GM12801 (cell line): ENCODE results near the gene ALOX15B.

Source experiments
- CTCF ChIP-seq: IDR thresholded peaks from one replicate; pipeline ENCODE4 v1.5.1; 2011; ENCODE audit warnings: control low read depth; ENCODE audit not compliant: insufficient read length; ENCODE audit errors: extremely low read depth

ALOX15B gene

GRCh38 chr17:8072341-8072728 lies 33.5 kb downstream of the ALOX15B start:
- TF ChIP-seq CTCF, result no peak

DNA sequence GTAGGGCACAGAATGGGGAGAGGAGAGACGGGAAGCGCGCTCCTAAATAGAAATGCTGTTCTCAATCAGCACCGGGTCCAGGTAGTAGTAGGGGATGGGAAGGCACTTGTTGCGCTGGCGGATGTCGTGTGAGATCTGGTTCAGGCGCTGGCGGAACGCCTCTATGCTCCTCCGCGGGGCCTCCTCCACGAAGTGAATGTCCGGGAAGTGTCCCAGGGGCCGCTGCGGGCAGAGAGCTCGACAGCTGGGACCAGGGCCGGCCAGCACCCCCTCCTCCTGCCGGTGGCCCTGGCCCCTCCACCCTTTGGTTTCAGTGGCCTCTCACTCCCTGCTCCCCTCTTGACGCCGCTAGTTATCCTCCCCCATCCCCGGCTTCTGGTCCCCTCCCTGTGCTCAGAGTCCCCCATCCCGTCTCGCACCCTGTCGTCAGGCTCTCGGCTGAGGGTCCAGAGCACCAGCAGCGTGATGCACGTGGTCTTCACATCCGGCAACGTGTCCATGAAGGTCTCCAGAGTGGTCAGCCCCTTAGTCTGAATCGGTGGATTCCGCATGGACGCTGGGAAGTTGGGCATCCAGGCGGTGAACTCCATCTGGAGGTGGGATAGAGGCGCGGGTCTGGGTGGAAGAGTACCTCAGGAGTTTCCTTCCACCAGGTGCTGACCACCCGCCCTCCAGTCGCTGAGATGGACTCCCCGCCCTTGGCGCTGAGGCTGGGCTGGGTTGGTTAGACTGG lies 34.0 kb downstream of the ALOX15B start:
- no peak for TF ChIP-seq CTCF

DNA sequence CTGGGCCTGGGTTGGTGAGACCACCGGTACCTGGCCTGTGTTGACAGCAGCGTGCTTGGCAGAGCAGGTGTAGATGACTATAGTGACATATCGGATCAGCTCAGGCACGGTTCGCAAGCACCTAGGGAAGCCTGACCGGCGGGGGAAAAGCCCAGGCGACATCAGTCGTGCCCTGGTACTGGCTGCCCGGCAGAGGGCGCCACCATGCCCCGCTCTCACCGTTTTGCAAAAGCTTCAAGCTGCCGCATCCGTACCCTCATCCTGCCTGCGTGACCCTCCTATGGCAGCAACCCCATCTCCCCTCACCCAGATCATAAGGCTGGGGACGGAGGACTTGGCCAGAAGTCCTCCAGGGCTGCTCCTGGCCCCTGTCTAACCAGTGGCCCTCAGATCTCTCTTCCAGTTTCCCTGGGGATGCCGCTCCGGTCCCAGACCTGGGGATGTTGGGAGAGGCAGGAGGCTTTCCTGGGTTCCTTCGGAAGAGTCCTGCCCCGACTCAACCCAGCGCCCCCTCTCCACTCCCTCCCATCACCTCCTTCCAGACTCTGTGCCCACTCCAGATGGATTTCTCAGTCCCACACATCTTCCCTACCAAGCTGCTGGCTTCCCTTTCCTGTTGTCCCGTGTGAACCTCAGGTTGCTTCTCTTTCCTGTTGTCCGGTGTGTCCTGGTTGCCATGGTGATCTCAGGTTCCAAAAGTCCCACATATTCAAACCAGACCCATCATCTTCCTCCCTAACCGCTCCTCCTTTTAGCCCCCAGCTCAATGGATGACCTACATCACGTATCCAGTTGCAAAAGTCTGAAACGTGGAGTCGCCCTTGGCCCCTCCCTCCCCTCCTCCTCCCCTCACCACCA lies 35.0 kb downstream of the ALOX15B start:
- peak; percentile 31 for TF ChIP-seq CTCF

- no peak for TF ChIP-seq CTCF
Observed at GRCh38 chr17:8074554-8074953, 35.7 kb downstream of the ALOX15B start.

DNA sequence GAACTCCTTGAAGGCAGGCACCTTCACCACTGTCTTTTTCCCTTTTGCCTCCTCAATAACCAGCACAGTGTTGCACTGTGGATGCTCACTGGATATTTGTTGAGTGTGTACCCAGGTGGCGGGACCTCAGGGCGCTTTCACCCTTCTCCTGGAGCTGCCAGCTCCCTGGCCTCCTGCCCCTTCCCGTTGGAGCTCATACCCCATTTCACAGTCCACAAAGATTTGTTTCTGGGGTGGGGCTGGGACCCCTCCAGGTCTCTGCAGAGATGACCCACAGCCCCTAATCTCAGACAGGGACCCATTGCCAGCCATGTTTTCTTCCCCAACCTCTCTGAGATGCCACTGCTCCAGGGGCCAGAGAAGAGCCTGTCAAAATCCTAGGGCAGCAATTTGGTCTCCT lies 36.2 kb downstream of the ALOX15B start:
- TF ChIP-seq CTCF, result no peak

DNA sequence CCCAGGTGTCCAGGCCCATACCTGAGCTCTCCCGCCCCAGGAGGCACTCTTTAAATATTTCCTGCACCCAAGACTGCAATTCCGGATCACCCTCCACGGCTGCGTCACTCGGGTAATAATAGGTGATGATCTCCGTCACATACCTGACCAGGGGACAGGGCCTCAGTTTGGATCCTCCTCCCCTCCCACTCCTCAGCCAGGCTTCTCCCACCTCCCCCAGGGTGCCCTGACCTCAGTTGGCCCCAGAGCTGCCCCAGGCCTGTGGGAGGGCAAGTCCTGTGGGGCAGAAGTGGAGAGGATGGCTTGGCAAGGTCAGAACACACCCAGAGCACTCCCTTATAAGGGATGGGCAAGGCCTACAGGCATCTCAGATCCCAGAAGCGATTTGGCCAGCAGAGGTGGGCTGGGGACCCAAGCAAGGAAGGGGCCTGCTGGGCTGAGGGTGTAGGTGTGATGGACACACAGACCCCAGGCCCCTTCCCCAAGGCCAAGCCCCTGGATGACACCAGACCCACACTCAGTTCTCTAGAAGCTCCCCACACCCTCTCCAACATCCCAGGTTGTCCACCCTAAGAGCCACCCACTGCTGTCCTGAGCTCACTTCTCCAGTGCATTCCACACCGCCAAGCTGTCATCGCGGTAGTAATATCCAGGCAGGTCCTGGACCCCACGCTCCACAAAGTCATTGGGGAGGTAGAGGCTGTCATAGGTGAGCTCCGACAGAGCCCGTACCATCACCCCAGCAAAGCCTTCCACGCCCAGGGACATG lies 36.9 kb downstream of the ALOX15B start:
- no peak for TF ChIP-seq CTCF

GRCh38 chr17:8076502-8077266 lies 37.8 kb downstream of the ALOX15B start:
- no peak for TF ChIP-seq CTCF
